Measurements from ENCODE around the gene RPS4Y1.
"Not testable (repeated sequence)": the region's sequence is repeated elsewhere in the genome, so short reads cannot be mapped to it uniquely, and the experiment has no call there.

The RPS4Y1 gene

DNA sequence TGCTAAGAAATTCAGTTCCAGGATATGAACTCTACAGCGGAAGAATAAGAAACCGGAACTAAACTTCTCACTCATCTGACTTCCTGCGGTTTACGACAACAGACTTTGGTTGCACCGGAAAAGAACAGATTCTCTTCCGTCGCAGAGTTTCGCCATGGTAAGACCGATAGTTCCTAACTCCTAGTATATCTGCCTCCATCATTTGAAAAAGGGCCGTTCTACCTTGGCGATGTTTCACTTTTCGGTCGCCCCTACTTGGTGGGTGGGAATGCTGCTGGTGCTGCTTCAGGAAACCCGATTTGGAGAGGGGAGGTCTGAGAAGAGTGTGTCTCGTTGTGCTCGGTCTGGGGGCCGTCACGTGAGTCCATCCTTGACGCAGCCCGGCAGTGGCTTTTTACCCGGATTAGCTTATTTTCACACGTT lies at the start of gene RPS4Y1:
TSS of gene RPS4Y1 (plus strand) at position 132 of the 423 bp plus-strand sequence. CDS start at position 155, 23 bp downstream.
- peak in 1 of 3 experiments; percentile 7 for DNase-seq (ENCODE audit: low read depth in 2 of 3, low spot score in 2 of 3)

- no peak for DNase-seq (ENCODE audit: low read depth in 2 of 3, low spot score in 2 of 3)
Measured at GRCh38 chrY:2796977-2797523, 44.4 kb upstream of the RPS4Y1 start.

DNA sequence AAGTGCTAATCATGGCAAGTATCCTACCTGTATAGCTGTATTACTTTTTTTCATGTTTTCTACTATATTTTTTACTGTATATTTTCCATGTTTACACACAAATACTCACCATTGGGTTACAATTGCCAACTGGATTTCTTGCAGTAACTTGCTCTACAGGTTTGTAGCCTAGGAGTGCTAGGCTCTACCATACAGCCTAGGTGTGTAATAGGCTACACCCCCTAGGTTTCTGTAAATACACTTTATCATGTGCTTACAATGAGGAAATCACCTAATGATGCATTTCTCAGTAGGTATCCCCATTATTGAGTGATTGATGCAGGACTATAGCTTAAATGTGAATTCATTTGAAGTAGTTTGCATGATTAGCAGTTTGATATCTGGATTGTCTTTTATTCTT lies 43.4 kb upstream of the RPS4Y1 start:
- DNase-seq (ENCODE audit: low read depth in 2 of 3, low spot score in 2 of 3): no peak

DNA sequence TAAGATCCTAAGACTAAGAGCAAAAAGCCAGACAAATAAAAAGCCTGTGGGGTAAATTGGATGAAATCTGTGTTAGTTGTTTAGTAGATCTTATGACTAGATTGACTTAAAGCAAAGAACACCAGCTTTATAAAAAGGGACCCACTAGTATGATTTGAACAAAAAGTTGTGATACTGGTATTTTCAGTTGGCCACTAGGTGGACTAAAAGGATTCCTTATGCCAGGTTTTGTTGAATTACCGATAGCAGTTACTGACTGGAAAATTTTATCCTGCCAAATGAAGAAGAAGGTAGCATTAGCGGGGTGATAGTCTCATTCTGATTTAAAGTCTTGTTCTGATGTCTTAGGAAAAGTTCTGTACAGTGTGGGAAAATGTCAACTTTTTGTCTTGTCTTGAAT lies 41.2 kb upstream of the RPS4Y1 start:
- no peak for DNase-seq (ENCODE audit: low read depth in 2 of 3, low spot score in 2 of 3)

- not testable (repeated sequence) for DNase-seq (ENCODE audit: low read depth in 2 of 3, low spot score in 2 of 3)
Measured at GRCh38 chrY:2817146-2817896, 24.1 kb upstream of the RPS4Y1 start.

- no peak for DNase-seq (ENCODE audit: low read depth in 2 of 3, low spot score in 2 of 3)
Measured at GRCh38 chrY:2824471-2824870, 16.9 kb upstream of the RPS4Y1 start.

GRCh38 chrY:2828497-2828896 lies 12.9 kb upstream of the RPS4Y1 start:
- no peak for DNase-seq (ENCODE audit: low read depth in 2 of 3, low spot score in 2 of 3)

- no peak for DNase-seq (ENCODE audit: low read depth in 2 of 3, low spot score in 2 of 3)
Measured at GRCh38 chrY:2835230-2835629, 6.2 kb upstream of the RPS4Y1 start.

GRCh38 chrY:2837078-2837477 lies 4.3 kb upstream of the RPS4Y1 start:
- no peak for DNase-seq (ENCODE audit: low read depth in 2 of 3, low spot score in 2 of 3)

DNA sequence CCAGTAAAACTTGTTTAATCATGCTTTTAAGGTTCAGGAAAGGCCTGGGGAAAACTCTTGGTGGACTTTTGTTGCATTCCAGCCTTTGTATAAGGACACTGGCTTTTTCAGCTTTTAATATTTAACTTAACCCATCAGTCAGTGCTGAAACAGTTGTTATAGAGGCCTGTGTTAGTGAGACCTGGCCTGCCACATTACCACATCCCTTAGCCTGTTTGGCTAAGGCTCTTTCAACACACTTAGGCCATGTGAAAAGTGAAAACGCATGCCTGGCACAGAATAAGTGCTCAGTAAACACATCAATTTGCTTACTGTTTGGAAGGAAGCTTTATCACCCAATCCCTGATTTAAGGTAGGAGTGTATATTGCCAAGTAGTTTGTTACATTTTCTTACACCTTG lies 3.5 kb upstream of the RPS4Y1 start:
- DNase-seq (ENCODE audit: low read depth in 2 of 3, low spot score in 2 of 3): no peak

- DNase-seq (ENCODE audit: low read depth in 2 of 3, low spot score in 2 of 3): no peak
Measured at GRCh38 chrY:2846791-2847190, 5.4 kb downstream of the RPS4Y1 start.

GRCh38 chrY:2848384-2848783 lies 7.0 kb downstream of the RPS4Y1 start:
- DNase-seq (ENCODE audit: low read depth in 2 of 3, low spot score in 2 of 3): no peak

DNA sequence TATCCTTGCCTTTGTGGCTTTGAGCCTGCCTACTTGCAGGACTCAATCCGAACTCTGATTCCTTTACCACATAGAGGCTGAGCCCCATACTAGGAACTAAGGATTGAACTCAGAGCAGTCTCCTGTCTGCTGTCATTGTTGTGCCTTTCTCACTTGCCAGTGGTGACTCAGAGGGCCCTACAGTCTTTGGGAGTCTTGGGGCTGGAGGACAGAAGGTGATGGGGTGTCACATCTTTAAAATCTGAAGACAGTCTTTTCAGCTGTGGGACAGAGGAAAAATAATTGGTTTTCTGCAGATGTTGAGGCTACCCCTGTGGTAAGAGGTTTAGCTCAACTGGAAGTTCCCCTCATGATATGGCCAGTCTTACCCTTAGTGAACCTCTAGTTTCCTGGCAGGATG lies 8.0 kb downstream of the RPS4Y1 start:
- DNase-seq (ENCODE audit: low read depth in 2 of 3, low spot score in 2 of 3): no peak

DNA sequence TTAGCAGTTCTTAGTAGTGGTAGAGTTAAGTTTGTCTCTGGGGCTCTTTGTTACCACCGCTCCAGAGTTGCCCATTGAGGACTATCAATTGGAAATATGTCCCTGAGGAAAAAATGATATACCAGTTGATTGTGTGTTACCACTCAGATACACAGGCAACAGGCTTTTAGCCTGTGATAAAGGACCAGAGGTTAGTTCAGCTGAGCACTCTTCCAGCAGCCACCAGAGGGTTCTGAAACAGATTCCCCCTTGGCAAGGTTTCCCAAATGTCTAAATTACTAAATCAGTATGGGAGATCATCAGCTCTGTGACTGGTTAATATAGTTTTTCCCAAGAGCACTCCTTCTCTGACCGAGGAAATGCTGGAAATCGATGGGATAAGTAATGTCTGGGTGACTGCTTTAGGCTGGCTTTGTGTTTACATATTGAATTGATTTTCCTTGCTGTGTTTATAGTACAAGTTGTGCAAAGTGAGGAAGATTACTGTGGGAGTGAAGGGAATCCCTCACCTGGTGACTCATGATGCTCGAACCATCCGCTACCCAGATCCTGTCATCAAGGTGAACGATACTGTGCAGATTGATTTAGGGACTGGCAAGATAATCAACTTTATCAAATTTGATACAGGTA lies 12.9 kb downstream of the RPS4Y1 start:
- DNase-seq (ENCODE audit: low read depth in 2 of 3, low spot score in 2 of 3): no peak

- no peak for DNase-seq (ENCODE audit: low read depth in 2 of 3, low spot score in 2 of 3)
Measured at GRCh38 chrY:2857068-2857467, 15.7 kb downstream of the RPS4Y1 start.

DNA sequence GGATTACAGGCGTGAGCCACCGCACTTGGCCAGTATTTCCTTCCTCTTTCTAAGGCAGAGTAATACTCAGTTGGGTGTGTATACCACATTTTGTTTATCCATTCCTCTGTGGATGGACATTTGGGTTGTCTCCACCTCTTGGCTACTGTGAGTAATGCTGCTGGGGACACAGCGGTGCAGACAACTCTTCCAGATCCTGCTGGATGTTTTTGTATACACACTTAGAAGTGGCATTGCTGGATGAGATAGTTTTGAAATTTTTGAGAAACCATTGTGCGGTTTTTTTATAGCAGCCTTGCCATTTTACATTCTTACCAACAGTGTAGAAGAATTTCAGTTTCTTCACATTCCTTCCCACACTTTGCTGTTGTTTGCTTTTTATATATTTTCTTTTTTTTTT lies 16.3 kb downstream of the RPS4Y1 start:
- no peak for DNase-seq (ENCODE audit: low read depth in 2 of 3, low spot score in 2 of 3)

DNA sequence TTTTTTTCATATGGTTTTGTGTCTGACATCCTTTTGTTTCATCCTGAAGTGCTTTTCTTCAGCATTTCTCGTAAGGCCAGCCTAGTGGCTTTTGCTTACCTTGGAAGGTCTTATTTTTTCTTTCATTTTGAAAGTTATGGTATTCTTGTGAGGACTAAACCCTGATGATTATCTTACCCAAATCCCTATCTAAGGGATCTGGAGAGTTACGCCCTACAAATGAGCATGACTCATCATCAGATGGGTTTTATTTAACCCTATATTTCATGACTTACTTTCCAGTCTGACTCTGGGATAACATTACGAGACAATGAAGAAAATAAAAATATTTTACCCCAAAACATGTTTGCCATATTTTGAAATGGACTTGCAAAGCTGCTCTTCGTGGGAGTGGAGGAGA lies 18.4 kb downstream of the RPS4Y1 start:
- no peak for DNase-seq (ENCODE audit: low read depth in 2 of 3, low spot score in 2 of 3)

GRCh38 chrY:2860511-2860910 lies 19.1 kb downstream of the RPS4Y1 start:
- DNase-seq (ENCODE audit: low read depth in 2 of 3, low spot score in 2 of 3): no peak

DNA sequence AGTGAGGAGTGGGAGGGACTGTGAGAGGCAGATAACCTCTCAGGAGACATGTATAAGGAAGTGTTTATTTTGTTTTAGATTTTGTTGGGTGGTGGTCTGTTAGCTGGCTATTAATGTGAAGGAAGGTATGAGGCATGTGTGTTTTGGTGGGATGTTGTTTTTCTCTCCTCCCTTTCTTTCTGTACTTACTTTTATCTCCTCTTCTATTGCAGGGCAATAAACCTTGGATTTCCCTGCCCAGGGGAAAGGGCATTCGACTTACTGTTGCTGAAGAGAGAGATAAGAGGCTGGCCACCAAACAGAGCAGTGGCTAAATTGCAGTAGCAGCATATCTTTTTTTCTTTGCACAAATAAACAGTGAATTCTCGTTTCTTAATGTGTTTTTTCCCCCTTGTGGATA lies 25.2 kb downstream of the RPS4Y1 start:
- DNase-seq (ENCODE audit: low read depth in 2 of 3, low spot score in 2 of 3): no peak

- no peak for DNase-seq (ENCODE audit: low read depth in 2 of 3, low spot score in 2 of 3)
Measured at GRCh38 chrY:2867469-2867868, 26.1 kb downstream of the RPS4Y1 start.

DNA sequence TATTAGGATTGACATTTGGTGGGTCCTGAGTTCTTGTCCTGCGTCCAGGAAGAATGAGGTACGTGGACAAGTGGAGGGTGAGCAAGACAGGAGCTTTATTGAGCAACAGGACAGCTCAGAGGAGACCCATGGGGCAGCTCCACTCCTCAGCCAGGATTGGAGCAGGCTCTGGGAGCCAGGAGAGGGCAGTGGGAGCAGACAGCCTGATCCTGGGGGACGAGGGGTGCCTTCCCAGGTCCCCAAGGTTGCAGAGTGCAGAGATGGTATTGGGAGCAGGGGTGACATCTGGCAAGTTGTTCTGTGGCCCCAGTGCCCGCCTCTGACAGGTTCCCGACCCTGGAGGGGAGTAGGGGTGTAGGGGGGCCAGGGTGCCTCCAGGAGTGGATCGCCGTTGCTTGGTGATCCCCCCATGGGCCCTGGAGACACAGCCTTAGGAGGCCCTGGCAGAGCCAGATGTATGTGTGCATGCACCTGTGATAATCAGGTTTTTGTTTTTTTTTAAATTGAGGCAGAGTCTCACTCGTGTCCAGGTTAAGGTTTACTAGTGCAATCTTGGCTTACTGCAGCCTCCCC lies 26.7 kb downstream of the RPS4Y1 start:
- no peak for DNase-seq (ENCODE audit: low read depth in 2 of 3, low spot score in 2 of 3)

GRCh38 chrY:2872234-2872633 lies 30.8 kb downstream of the RPS4Y1 start:
- not testable (repeated sequence) for DNase-seq (ENCODE audit: low read depth in 2 of 3, low spot score in 2 of 3)

Data from activated CD8-positive, alpha-beta memory T cell treated with anti-CD3 and anti-CD28 coated beads for 48 hours (primary cell).